ENCODE results near the gene SLC44A4. TPM values are rescaled to one million over a fixed set of nuclear protein-coding genes. Genes with fewer than 3 reads are reported as not detected.
"Not testable (repeated sequence)": the region's sequence is repeated elsewhere in the genome, so short reads cannot be mapped to it uniquely, and the experiment has no call there.

SLC44A4 gene
- polyA plus RNA-seq, 1 donor from 2014 or later = not detected

GRCh38 chr6:31879143-31879542 is 346 bp upstream of the SLC44A4 start:
- Mint-ChIP-seq H3K27ac (no peak overlapping the region), H3K27me3 (peaks cover 1% of the 10 kb centered on the region), H3K4me1 (peaks cover 0 to 4% (median 2%) of the 10 kb centered on the region in 3 donors), H3K9me3 (no peaks in the 10 kb centered on the region), H3K4me3 (no peak overlapping the region), H3K36me3 (peaks cover 4% of the 10 kb centered on the region)

GRCh38 chr6:31878222-31878621 is 575 bp downstream of the SLC44A4 start:
- Mint-ChIP-seq H3K27ac (peak overlapping the region in 1 of 3 donors; percentile 27), H3K36me3 (peaks cover 4% of the 10 kb centered on the region), H3K27me3 (peaks cover 1% of the 10 kb centered on the region), H3K4me1 (peaks cover 0 to 4% (median 3%) of the 10 kb centered on the region in 3 donors), H3K4me3 (no peak overlapping the region), H3K9me3 (no peaks in the 10 kb centered on the region)

- Mint-ChIP-seq H3K4me1 (peaks cover 0 to 4% (median 3%) of the 10 kb centered on the region in 3 donors), H3K27ac (no peak overlapping the region), H3K4me3 (no peak overlapping the region)
These were observed 1.1 kb downstream of the SLC44A4 start for GRCh38 chr6:31877651-31878161.

GRCh38 chr6:31877125-31877650 is 1.6 kb downstream of the SLC44A4 start:
- Mint-ChIP-seq H3K36me3 (peaks cover 2% of the 10 kb centered on the region), H3K27me3 (peaks cover 1% of the 10 kb centered on the region), H3K4me1 (peaks cover 0 to 4% (median 3%) of the 10 kb centered on the region in 3 donors), H3K9me3 (no peaks in the 10 kb centered on the region), H3K27ac (no peak overlapping the region), H3K4me3 (no peak overlapping the region)

More at GRCh38 chr6:31877651-31878161, 1.1 kb downstream of the SLC44A4 start:
- peaks cover 1% of the 10 kb centered on the region for H3K27me3 Mint-ChIP-seq
- H3K36me3 Mint-ChIP-seq = peaks cover 4% of the 10 kb centered on the region
- H3K9me3 Mint-ChIP-seq = no peaks in the 10 kb centered on the region

- no peak overlapping the region for H3K27ac Mint-ChIP-seq
- H3K4me3 Mint-ChIP-seq = no peak overlapping the region
- peaks cover 6% of the 10 kb centered on the region for H3K27me3 Mint-ChIP-seq
- peaks cover 0 to 4% (median 3%) of the 10 kb centered on the region in 3 donors for H3K4me1 Mint-ChIP-seq
- peaks cover under 1% of the 10 kb centered on the region for H3K36me3 Mint-ChIP-seq
- no peaks in the 10 kb centered on the region for H3K9me3 Mint-ChIP-seq
These were observed 2.4 kb downstream of the SLC44A4 start for GRCh38 chr6:31876357-31876756.

- Mint-ChIP-seq H3K36me3 (no peaks in the 10 kb centered on the region), H3K27ac (no peak overlapping the region), H3K27me3 (peaks cover 9% of the 10 kb centered on the region)
These were observed 2.9 kb downstream of the SLC44A4 start for GRCh38 chr6:31875877-31876276.

GRCh38 chr6:31874836-31875572 is 3.8 kb downstream of the SLC44A4 start:
- Mint-ChIP-seq H3K9me3 (no peaks in the 10 kb centered on the region), H3K4me1 (peaks cover 0 to 4% (median 3%) of the 10 kb centered on the region in 3 donors), H3K27ac (peak overlapping the region in 1 of 3 donors; percentile 54), H3K4me3 (no peak overlapping the region), H3K36me3 (no peaks in the 10 kb centered on the region), H3K27me3 (peaks cover 9% of the 10 kb centered on the region)

More at GRCh38 chr6:31875877-31876276, 2.9 kb downstream of the SLC44A4 start:
- H3K4me3 Mint-ChIP-seq = no peak overlapping the region
- no peaks in the 10 kb centered on the region for H3K9me3 Mint-ChIP-seq
- H3K4me1 Mint-ChIP-seq = peaks cover 0 to 4% (median 3%) of the 10 kb centered on the region in 3 donors

GRCh38 chr6:31874084-31874670 is 4.6 kb downstream of the SLC44A4 start:
- Mint-ChIP-seq H3K4me1 (peaks cover 0 to 3% (median 0%) of the 10 kb centered on the region in 3 donors), H3K27me3 (peaks cover 9% of the 10 kb centered on the region), H3K27ac (peak overlapping the region in 1 of 3 donors; percentile 54), H3K36me3 (no peaks in the 10 kb centered on the region), H3K9me3 (no peaks in the 10 kb centered on the region), H3K4me3 (no peak overlapping the region)

- Mint-ChIP-seq H3K4me1 (peaks cover 0 to 3% (median 0%) of the 10 kb centered on the region in 3 donors), H3K27me3 (peaks cover 9% of the 10 kb centered on the region), H3K4me3 (no peak overlapping the region), H3K9me3 (no peaks in the 10 kb centered on the region), H3K36me3 (no peaks in the 10 kb centered on the region), H3K27ac (no peak overlapping the region)
These were observed 7.6 kb downstream of the SLC44A4 start for GRCh38 chr6:31871046-31871659.

- Mint-ChIP-seq H3K27me3 (peaks cover 8% of the 10 kb centered on the region), H3K9me3 (no peaks in the 10 kb centered on the region), H3K4me1 (peaks cover 0 to 3% (median 0%) of the 10 kb centered on the region in 3 donors), H3K27ac (no peak overlapping the region), H3K4me3 (no peak overlapping the region), H3K36me3 (no peaks in the 10 kb centered on the region)
These were observed 8.3 kb downstream of the SLC44A4 start for GRCh38 chr6:31870385-31870921.

- H3K27ac Mint-ChIP-seq = no peak overlapping the region
- peaks cover 8% of the 10 kb centered on the region for H3K27me3 Mint-ChIP-seq
- H3K4me1 Mint-ChIP-seq = peaks cover 0 to 3% (median 0%) of the 10 kb centered on the region in 3 donors
- no peaks in the 10 kb centered on the region for H3K36me3 Mint-ChIP-seq
- no peak overlapping the region for H3K4me3 Mint-ChIP-seq
- no peaks in the 10 kb centered on the region for H3K9me3 Mint-ChIP-seq
These were observed 9.5 kb downstream of the SLC44A4 start for GRCh38 chr6:31869343-31869742.

GRCh38 chr6:31868658-31868971 is 10.2 kb downstream of the SLC44A4 start:
- not testable (repeated sequence) for H3K4me3 Mint-ChIP-seq, H3K27me3 Mint-ChIP-seq, H3K36me3 Mint-ChIP-seq, H3K4me1 Mint-ChIP-seq, H3K9me3 Mint-ChIP-seq
- peak overlapping the region in 1 of 3 donors; percentile 42 for H3K27ac Mint-ChIP-seq

GRCh38 chr6:31865205-31866118 is 13.3 kb downstream of the SLC44A4 start:
- Mint-ChIP-seq H3K4me1 (peaks cover 13 to 17% (median 14%) of the 10 kb centered on the region in 3 donors), H3K9me3 (no peaks in the 10 kb centered on the region), H3K36me3 (no peaks in the 10 kb centered on the region), H3K27ac (peak overlapping the region in 1 of 3 donors; percentile 31), H3K27me3 (no peaks in the 10 kb centered on the region), H3K4me3 (no peak overlapping the region)

- Mint-ChIP-seq H3K27me3 (no peaks in the 10 kb centered on the region), H3K27ac (no peak overlapping the region)
These were observed 14.0 kb downstream of the SLC44A4 start for GRCh38 chr6:31864818-31865204.

More at GRCh38 chr6:31864818-31865204, 14.0 kb downstream of the SLC44A4 start:
- H3K4me3 Mint-ChIP-seq = no peak overlapping the region
- peaks cover 2% of the 10 kb centered on the region for H3K36me3 Mint-ChIP-seq
- peaks cover 13 to 17% (median 14%) of the 10 kb centered on the region in 3 donors for H3K4me1 Mint-ChIP-seq
- no peaks in the 10 kb centered on the region for H3K9me3 Mint-ChIP-seq

Data from IgD-negative memory B cell (primary cell).